PFSK-1 (cell line): ENCODE results near the gene C15orf61.

Experiments
- FOXP2 ChIP-seq: optimal IDR thresholded peaks from 2 replicates; pipeline ENCODE3; 2011; ENCODE audit warnings: borderline replicate concordance, control low read depth, inconsistent platforms; ENCODE audit not compliant: insufficient read depth; ENCODE audit errors: extremely low read length, extremely low read depth
- POLR2AphosphoS5 ChIP-seq: IDR thresholded peaks from 2 replicates; pipeline ENCODE4 v1.6.1; 2012; ENCODE audit warnings: low read depth, mild to moderate bottlenecking, control low read depth, low read length, moderate library complexity
- SIN3A ChIP-seq: IDR thresholded peaks from 2 replicates; pipeline ENCODE4 v1.6.1; 2012; ENCODE audit warnings: mild to moderate bottlenecking, low read length, moderate library complexity, borderline replicate concordance; ENCODE audit not compliant: insufficient read depth
- TAF1 ChIP-seq: IDR thresholded peaks from 2 replicates; pipeline ENCODE4 v1.6.1; 2012; ENCODE audit warnings: low read length, control low read depth, borderline replicate concordance; ENCODE audit not compliant: insufficient read depth
- TF ChIP-seq, protein P1 (sequence below), 2 experiments: IDR thresholded peaks; 2 replicates each; pipeline versions ENCODE4 v1.6.1 to v1.8.0; 2011 to 2012; ENCODE audit warnings: low read depth in 2 of 2, low read length in 2 of 2, control low read depth in 1 of 2, inconsistent platforms in 1 of 2, mild to moderate bottlenecking in 1 of 2, moderate library complexity in 1 of 2; ENCODE audit not compliant: insufficient read depth in 1 of 2

C15orf61 gene

DNA sequence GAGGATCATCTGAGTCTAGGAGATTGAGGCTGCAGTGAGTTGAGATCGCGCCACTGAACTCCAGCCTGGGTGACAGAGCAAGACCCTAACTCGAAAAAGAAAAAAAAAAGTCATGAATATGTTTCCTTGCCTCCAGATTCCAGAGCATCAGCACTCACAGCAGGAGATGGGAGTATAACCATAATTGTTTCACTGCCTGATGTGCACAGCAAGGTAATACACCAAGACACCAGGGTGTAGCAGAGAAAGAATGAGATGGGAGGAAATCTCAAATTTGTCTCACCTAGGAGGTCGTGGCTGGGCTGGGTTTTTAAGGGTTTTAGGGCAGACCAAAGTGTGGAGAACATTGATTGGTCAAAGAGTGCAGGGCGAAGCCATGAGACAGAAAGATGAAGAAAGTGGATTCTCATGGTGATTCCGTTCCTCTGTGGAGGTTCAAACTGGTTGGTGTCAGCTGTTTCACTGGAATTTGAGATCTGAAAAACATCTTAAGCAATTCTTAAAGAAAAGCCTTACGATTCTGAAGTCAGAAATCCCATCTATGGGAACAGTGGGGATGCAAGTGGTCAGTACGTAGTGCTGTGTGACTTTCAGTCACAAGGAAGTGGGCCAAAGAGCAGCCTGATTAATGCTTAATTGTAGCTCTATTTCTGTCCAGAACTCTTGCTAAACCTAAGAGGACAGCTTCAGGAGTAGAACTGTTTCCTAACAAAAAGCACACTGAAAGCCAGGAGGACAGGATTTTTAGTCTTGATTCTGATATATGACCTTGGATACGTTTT, 7.8 kb upstream of the C15orf61 start:
- no peak for TF ChIP-seq FOXP2
- TF ChIP-seq TAF1, result no peak
- TF ChIP-seq, protein P1, sequence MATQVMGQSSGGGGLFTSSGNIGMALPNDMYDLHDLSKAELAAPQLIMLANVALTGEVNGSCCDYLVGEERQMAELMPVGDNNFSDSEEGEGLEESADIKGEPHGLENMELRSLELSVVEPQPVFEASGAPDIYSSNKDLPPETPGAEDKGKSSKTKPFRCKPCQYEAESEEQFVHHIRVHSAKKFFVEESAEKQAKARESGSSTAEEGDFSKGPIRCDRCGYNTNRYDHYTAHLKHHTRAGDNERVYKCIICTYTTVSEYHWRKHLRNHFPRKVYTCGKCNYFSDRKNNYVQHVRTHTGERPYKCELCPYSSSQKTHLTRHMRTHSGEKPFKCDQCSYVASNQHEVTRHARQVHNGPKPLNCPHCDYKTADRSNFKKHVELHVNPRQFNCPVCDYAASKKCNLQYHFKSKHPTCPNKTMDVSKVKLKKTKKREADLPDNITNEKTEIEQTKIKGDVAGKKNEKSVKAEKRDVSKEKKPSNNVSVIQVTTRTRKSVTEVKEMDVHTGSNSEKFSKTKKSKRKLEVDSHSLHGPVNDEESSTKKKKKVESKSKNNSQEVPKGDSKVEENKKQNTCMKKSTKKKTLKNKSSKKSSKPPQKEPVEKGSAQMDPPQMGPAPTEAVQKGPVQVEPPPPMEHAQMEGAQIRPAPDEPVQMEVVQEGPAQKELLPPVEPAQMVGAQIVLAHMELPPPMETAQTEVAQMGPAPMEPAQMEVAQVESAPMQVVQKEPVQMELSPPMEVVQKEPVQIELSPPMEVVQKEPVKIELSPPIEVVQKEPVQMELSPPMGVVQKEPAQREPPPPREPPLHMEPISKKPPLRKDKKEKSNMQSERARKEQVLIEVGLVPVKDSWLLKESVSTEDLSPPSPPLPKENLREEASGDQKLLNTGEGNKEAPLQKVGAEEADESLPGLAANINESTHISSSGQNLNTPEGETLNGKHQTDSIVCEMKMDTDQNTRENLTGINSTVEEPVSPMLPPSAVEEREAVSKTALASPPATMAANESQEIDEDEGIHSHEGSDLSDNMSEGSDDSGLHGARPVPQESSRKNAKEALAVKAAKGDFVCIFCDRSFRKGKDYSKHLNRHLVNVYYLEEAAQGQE (IDR thresholded peaks at IDR 0.05; ENCODE audit: insufficient read depth in 1 of 2, low read depth in 2 of 2, low read length in 2 of 2), result no peak

DNA sequence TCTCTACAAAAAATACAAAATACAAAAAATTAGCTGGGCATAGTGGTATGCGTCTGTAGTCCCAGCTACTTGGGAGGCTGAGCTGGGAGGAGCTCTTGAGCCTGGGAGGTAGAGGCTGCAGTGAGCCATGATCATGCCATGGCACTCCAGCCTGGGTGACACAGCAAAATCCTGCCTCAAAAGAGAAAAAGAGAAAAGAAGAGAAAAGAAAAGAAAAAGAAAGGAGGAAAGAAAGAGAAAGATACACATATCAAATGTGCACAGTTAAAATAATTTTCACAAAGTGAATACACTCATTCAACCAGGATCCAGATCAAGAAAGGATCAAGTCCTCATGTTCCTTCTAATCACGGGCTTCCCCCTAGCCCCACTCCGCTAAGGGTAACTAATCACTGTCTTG, 5.8 kb upstream of the C15orf61 start:
- no peak for TF ChIP-seq TAF1

DNA sequence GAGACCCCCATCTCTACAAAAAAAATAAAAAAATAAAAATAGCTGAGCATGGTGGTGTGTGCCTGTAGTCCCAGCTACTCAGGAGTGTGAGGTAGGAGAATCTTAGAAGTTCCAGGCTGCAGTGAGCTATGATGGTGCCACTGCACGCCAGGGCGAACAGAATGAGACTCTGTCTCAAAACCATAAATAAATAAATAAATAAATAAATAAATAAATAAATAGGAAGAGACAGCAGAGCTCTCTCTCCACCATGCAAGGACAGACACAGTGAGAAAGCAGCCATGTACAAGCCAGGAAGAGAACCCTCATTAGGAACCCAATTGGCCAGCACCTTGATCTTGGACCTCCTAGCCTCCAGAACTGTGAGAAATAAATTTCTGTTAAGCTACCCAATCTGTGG, 5.4 kb upstream of the C15orf61 start:
- no peak for TF ChIP-seq SIN3A
- no peak for TF ChIP-seq POLR2AphosphoS5

- TF ChIP-seq SIN3A (no peak), POLR2AphosphoS5 (no peak), FOXP2 (no peak), TAF1 (no peak)
These were observed 456 bp upstream of the C15orf61 start for GRCh38 chr15:67520321-67521028.

DNA sequence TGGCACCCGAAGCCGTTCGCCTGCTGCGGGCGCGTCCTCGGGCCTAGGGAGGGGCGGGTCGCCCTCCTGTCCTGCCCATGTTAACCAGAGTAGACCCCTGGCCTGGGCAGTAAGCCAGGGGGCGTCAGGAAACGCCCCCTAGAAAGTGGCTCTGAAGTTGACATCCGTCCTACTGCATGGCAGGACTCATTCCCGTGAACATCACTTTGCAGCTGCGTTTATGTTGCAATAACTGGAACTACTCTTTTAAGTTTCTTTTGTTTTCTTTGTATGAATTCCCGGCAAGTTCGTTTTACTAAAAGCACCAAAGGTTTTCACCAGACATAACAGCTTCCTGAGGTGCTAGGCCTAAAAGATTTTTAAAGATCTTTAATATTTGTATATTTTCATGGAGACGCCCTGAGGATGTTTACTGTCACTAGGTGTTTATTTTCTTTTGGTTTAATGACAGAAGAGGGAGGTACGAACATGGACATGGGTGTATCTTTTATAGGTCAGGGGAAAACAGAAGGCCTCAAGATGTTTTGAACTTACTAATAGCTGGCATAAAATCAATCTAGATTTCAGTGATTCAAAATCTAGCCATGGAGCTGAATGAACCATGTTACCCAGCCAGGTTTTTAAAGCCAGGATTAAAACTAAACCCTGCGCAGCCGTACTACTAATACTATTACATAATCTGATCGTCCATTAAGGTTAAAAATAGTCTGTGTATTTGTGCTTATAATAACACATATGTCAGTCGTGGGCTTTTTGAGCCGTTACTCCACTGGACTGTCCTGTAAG, 1.0 kb downstream of the C15orf61 start:
- TF ChIP-seq FOXP2 (no peak), SIN3A (no peak), TAF1 (no peak), POLR2AphosphoS5 (no peak)
- TF ChIP-seq, protein P1 (IDR thresholded peaks at IDR 0.05; ENCODE audit: insufficient read depth in 1 of 2, low read depth in 2 of 2, low read length in 2 of 2), result no peak

GRCh38 chr15:67523330-67523729, 2.4 kb downstream of the C15orf61 start:
- TF ChIP-seq POLR2AphosphoS5, result no peak
- no peak for TF ChIP-seq FOXP2
- no peak for TF ChIP-seq SIN3A
- TF ChIP-seq, protein P1 (IDR thresholded peaks at IDR 0.05; ENCODE audit: insufficient read depth in 1 of 2, low read depth in 2 of 2, low read length in 2 of 2), result no peak
- TF ChIP-seq TAF1, result no peak
